A549 (cell line): Measurements from ENCODE around the gene EIF4E2. TPM values are rescaled to one million over a fixed set of nuclear protein-coding genes. Genes with fewer than 3 reads are reported as not detected.

Experiments
- ATAC-seq, 2 experiments: fragments of 200-7000 bp in 1 of 2; fragments of >200 bp in 1 of 2; cut with Nextera tagmentation in 1 of 2; cut with Tn5 transposase in 1 of 2; 3 replicates each; pipeline versions ENCODE4 v1.8.0 to v1.9.1; 2018 to 2020; ENCODE audit warnings: mild to moderate bottlenecking in 1 of 2, moderate library complexity in 1 of 2
- CTCF ChIA-PET: fragments of 300-600 bp; sonication (Branson Sonifier 250); formaldehyde crosslinking; extraction: SDS; loops from one replicate; lab custom pipeline; 2021; ENCODE audit warnings: antibody characterized with exemption, inconsistent platforms; lab: Yijun Ruan, JAX
- POLR2A ChIA-PET: fragments of 350-600 bp; formaldehyde crosslinking; extraction: SDS; loops from one replicate; lab custom pipeline; 2021; ENCODE audit warnings: antibody characterized with exemption, inconsistent platforms; lab: Yijun Ruan, JAX
- DNase-seq, 2 experiments: peaks; one replicate each; pipeline versions ENCODE4 v3.0.0 to v3.0.0-alpha.2; 2011 to 2016; ENCODE audit warnings: low read depth in 1 of 2, low spot score in 1 of 2
- FAIRE-seq: peaks from 2 replicates; lab custom pipeline; 2011; peaks lifted over from hg19 to GRCh38; lab: Jason Lieb, UNC
- H3K27ac ChIP-seq, 2 experiments: fragments of >200 bp; sonication (Bioruptor Twin); formaldehyde crosslinking; 3 replicates each; pipeline ENCODE4 v1.5.1; 2016 to 2017
- H3K4me1 ChIP-seq: fragments of >200 bp; sonication (Bioruptor Twin); formaldehyde crosslinking; 3 replicates; pipeline ENCODE4 v1.6.1; 2016
- H3K4me2 ChIP-seq: fragments of >200 bp; sonication (Bioruptor Twin); formaldehyde crosslinking; 3 replicates; pipeline ENCODE4 v1.6.1; 2016
- H3K4me3 ChIP-seq: fragments of >200 bp; sonication (Bioruptor Twin); formaldehyde crosslinking; 3 replicates; pipeline ENCODE4 v1.5.1; 2016
- H3K9me3 ChIP-seq: fragments of >200 bp; sonication (Bioruptor Twin); formaldehyde crosslinking; 3 replicates; pipeline ENCODE4 v1.6.1; 2016
- ATOH8 ChIP-seq: fragments of 250-450 bp; sonication (Bioruptor Pico); IDR thresholded peaks from 2 replicates; pipeline ENCODE4 v1.5.0; 2020; ENCODE audit warnings: low read depth, mild to moderate bottlenecking, moderate library complexity
- BHLHE40 ChIP-seq: IDR thresholded peaks from 2 replicates; pipeline ENCODE4 v1.6.1; 2012; ENCODE audit warnings: low read depth, low read length, inconsistent platforms
- CBX2 ChIP-seq: fragments of 200-600 bp; sonication (generic); IDR thresholded peaks from 2 replicates; pipeline ENCODE4 v1.6.1; 2016; ENCODE audit warnings: low read depth, mild to moderate bottlenecking, borderline replicate concordance
- CBX8 ChIP-seq: fragments of 200-600 bp; sonication (generic); IDR thresholded peaks from 2 replicates; pipeline ENCODE4 v1.6.1; 2016
- CHD4 ChIP-seq: fragments of 200-600 bp; sonication (generic); IDR thresholded peaks from 2 replicates; pipeline ENCODE4 v1.6.1; 2016; ENCODE audit warnings: antibody characterized with exemption, mild to moderate bottlenecking, borderline replicate concordance
- EHMT2 ChIP-seq: fragments of 200-600 bp; sonication (generic); IDR thresholded peaks from 2 replicates; pipeline ENCODE4 v1.6.1; 2016; ENCODE audit warnings: antibody characterized with exemption, low read depth, mild to moderate bottlenecking, moderate library complexity
- ESRRA ChIP-seq: fragments of 150-350 bp; IDR thresholded peaks from 2 replicates; pipeline ENCODE4 v1.6.1; 2014; ENCODE audit warnings: mild to moderate bottlenecking, low read length, borderline replicate concordance
- FOSL2 ChIP-seq, 2 experiments: fragments of 450-650 bp in 1 of 2; fragments of >200 bp in 1 of 2; sonication (Bioruptor Twin) in 1 of 2; formaldehyde crosslinking; IDR thresholded peaks; 2 replicates each; pipeline versions ENCODE4 v1.5.0 to v1.6.1; 2016 to 2020; ENCODE audit warnings: mild to moderate bottlenecking in 1 of 2, moderate library complexity in 1 of 2
- HOXB13 ChIP-seq: fragments of 250-450 bp; sonication (Bioruptor Pico); IDR thresholded peaks from 2 replicates; pipeline ENCODE4 v1.5.0; 2020; ENCODE audit warnings: low read depth, mild to moderate bottlenecking, moderate library complexity
- HOXB5 ChIP-seq: fragments of 250-450 bp; sonication (Bioruptor Pico); IDR thresholded peaks from 2 replicates; pipeline ENCODE4 v1.5.0; 2020; ENCODE audit warnings: mild to moderate bottlenecking, moderate library complexity
- MAFK ChIP-seq: fragments of 450-650 bp; IDR thresholded peaks from 2 replicates; pipeline ENCODE4 v1.6.1; 2014; ENCODE audit not compliant: partially characterized antibody
- NFE2L2 ChIP-seq: fragments of 150-350 bp; conservative IDR thresholded peaks from 2 replicates; pipeline ENCODE4 v1.6.1; 2014; ENCODE audit warnings: low read length
- NPAS2 ChIP-seq: fragments of 250-450 bp; sonication (Bioruptor Pico); IDR thresholded peaks from 2 replicates; pipeline ENCODE4 v1.8.0; 2022; ENCODE audit warnings: mild to moderate bottlenecking, moderate library complexity, borderline replicate concordance
- PHF8 ChIP-seq: fragments of 200-600 bp; sonication (generic); IDR thresholded peaks from 2 replicates; pipeline ENCODE4 v1.6.1; 2016; ENCODE audit warnings: low read depth, mild to moderate bottlenecking, antibody characterized with exemption, moderate library complexity, borderline replicate concordance
- POLR2A ChIP-seq: IDR thresholded peaks from 2 replicates; pipeline ENCODE4 v1.6.1; 2012; ENCODE audit warnings: mild to moderate bottlenecking, low read length
- POLR2AphosphoS2 ChIP-seq: conservative IDR thresholded peaks from 2 replicates; pipeline ENCODE4 v1.6.1; 2012; ENCODE audit warnings: low read length, improper control_type of control experiment, inconsistent platforms
- RAD21 ChIP-seq, 2 experiments: fragments of >200 bp in 1 of 2; sonication (Bioruptor Twin) in 1 of 2; formaldehyde crosslinking in 1 of 2; IDR thresholded peaks in 1 of 2; conservative IDR thresholded peaks in 1 of 2; 2 replicates in 1 of 2; 3 replicates in 1 of 2; pipeline ENCODE4 v1.6.1; 2012 to 2018; ENCODE audit warnings: inconsistent platforms in 1 of 2
- RFX5 ChIP-seq: fragments of 450-650 bp; IDR thresholded peaks from 2 replicates; pipeline ENCODE4 v1.7.1; 2014; ENCODE audit warnings: antibody characterized with exemption, mild to moderate bottlenecking, moderate library complexity
- SREBF2 ChIP-seq: fragments of 450-650 bp; IDR thresholded peaks from 2 replicates; pipeline ENCODE4 v1.6.1; 2014; ENCODE audit warnings: mild to moderate bottlenecking, moderate library complexity
- TFCP2L1 ChIP-seq: fragments of 250-450 bp; sonication (Bioruptor Pico); IDR thresholded peaks from 2 replicates; pipeline ENCODE4 v1.5.0; 2021; ENCODE audit warnings: mild to moderate bottlenecking
- ZC3H11A ChIP-seq: fragments of 450-650 bp; IDR thresholded peaks from 2 replicates; pipeline ENCODE4 v1.6.1; 2014; ENCODE audit warnings: antibody characterized with exemption, mild to moderate bottlenecking
- WGBS: methylation state at CpG from one replicate; pipeline ENCODE4 v1.1.6; 2017; ENCODE audit errors: missing lambda C conversion rate; 5-methylcytosine and 5-hydroxymethylcytosine counted together
- polyA plus RNA-seq, 4 experiments: library from polyadenylated mRNA; depleted of rRNA in 3 of 4; stranded (reverse); fragments of >200 nt; fragmentation: RNase III in 1 of 4; extraction: RNeasy Plus Mini Kit Qiagen cat#74134 plus additional on column Dnase treatment in 1 of 4; gene quantifications; 2 replicates in 3 of 4; 3 replicates in 1 of 4; pipeline ENCODE4 v1.2.3, GENCODE V29; 2011 to 2017
- TF ChIP-seq, protein P1 (sequence below): IDR thresholded peaks from 2 replicates; pipeline ENCODE4 v1.6.1; 2012
- TF ChIP-seq, protein P2 (sequence below): fragments of 450-650 bp; IDR thresholded peaks from 2 replicates; pipeline ENCODE4 v1.6.1; 2014; ENCODE audit warnings: antibody characterized with exemption
- TF ChIP-seq, protein P3 (sequence below): fragments of >200 bp; sonication (Bioruptor Twin); formaldehyde crosslinking; IDR thresholded peaks from 3 replicates; pipeline ENCODE4 v1.5.1; 2016
- TF ChIP-seq, protein P4 (sequence below): IDR thresholded peaks from 2 replicates; pipeline ENCODE4 v1.6.1; 2012

EIF4E2 gene
- polyA plus RNA-seq, 2 of the 4 experiments (the other 2 are of a cell fraction) = 49.1 to 177 TPM

DNA sequence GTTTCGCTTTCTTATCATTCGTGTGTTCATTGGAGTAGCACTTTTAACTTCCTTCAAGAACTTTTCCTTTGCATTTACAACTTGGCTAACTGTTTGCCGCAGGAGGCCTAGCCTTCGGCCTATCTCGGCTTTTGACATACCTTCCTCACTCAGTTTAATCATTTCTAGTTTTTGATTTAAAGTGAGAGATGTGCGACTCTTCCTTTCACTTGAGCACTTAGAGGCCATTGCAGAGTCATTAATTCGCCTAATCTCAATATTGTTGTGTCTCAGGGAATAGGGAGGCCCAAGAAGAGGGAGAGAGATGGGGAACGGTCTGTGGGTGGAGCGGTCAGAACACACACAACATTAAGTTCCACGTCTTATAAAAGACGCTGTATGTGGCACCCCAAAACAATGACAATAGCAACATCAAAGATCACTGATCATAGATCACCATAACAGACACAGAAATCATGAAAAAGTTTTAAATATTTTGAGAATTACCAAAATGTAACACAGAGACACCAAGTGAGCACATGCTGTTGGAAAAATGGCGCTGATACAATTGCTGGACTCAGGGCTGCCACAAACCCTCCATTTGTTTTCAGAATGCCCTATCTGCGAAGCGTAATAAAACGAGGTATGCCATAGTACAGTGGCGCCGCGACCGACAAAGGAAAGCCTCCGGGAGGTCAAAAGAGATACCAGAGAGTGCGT is 685 bp upstream of the EIF4E2 start:
- Histone ChIP-seq H3K27ac (peak overlapping the region; percentile 99), H3K9me3 (no peaks in the 10 kb centered on the region), H3K4me1 (peaks cover 5% of the 10 kb centered on the region; the same call in 2 of the 3 replicates), H3K4me3 (peak overlapping the region; percentile 95), H3K4me2 (peak overlapping the region; percentile 78)
- CTCF ChIA-PET = interaction anchor here (1.4 to 2.3 kb wide), 2 partner anchors 28 to 44 kb away, joined by 7 read pairs; no protein-coding TSS in a partner anchor
- WGBS = 16% methylated on average over 21 of the region's 21 CpGs
- ATAC-seq = peak in 1 of 2 experiments; percentile 5; a peak in 5 of 6 replicates
- no peak for FAIRE-seq
- TF ChIP-seq, protein P1, sequence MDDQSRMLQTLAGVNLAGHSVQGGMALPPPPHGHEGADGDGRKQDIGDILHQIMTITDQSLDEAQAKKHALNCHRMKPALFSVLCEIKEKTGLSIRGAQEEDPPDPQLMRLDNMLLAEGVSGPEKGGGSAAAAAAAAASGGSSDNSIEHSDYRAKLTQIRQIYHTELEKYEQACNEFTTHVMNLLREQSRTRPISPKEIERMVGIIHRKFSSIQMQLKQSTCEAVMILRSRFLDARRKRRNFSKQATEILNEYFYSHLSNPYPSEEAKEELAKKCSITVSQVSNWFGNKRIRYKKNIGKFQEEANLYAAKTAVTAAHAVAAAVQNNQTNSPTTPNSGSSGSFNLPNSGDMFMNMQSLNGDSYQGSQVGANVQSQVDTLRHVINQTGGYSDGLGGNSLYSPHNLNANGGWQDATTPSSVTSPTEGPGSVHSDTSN = no peak
- TF ChIP-seq NPAS2 (CRISPR knock-in tag) = no peak
- no peak for TF ChIP-seq ESRRA
- TF ChIP-seq, protein P2, sequence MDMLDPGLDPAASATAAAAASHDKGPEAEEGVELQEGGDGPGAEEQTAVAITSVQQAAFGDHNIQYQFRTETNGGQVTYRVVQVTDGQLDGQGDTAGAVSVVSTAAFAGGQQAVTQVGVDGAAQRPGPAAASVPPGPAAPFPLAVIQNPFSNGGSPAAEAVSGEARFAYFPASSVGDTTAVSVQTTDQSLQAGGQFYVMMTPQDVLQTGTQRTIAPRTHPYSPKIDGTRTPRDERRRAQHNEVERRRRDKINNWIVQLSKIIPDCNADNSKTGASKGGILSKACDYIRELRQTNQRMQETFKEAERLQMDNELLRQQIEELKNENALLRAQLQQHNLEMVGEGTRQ = no peak
- no peak for TF ChIP-seq RAD21 (conservative IDR thresholded peaks at IDR 0.05 in 1 of 2, IDR thresholded peaks at IDR 0.05 in 1 of 2)
- TF ChIP-seq ZC3H11A = no peak
- no peak for TF ChIP-seq NFE2L2
- no peak for TF ChIP-seq HOXB5 (CRISPR knock-in tag)
- no peak for TF ChIP-seq FOSL2 (IDR thresholded peaks at IDR 0.05)
- TF ChIP-seq FOSL2 (CRISPR knock-in tag; IDR thresholded peaks at IDR 0.05) = no peak
- TF ChIP-seq PHF8 = no peak; the same call in 1 of the 2 replicates
- TF ChIP-seq SREBF2 = no peak
- TF ChIP-seq HOXB13 = no peak
- no peak for TF ChIP-seq ATOH8
- no peak for TF ChIP-seq POLR2AphosphoS2
- TF ChIP-seq, protein P3, sequence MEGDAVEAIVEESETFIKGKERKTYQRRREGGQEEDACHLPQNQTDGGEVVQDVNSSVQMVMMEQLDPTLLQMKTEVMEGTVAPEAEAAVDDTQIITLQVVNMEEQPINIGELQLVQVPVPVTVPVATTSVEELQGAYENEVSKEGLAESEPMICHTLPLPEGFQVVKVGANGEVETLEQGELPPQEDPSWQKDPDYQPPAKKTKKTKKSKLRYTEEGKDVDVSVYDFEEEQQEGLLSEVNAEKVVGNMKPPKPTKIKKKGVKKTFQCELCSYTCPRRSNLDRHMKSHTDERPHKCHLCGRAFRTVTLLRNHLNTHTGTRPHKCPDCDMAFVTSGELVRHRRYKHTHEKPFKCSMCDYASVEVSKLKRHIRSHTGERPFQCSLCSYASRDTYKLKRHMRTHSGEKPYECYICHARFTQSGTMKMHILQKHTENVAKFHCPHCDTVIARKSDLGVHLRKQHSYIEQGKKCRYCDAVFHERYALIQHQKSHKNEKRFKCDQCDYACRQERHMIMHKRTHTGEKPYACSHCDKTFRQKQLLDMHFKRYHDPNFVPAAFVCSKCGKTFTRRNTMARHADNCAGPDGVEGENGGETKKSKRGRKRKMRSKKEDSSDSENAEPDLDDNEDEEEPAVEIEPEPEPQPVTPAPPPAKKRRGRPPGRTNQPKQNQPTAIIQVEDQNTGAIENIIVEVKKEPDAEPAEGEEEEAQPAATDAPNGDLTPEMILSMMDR = no peak
- no peak for TF ChIP-seq CBX8
- TF ChIP-seq EHMT2 = no peak
- TF ChIP-seq TFCP2L1 (CRISPR knock-in tag) = no peak
- POLR2A ChIA-PET = interaction anchor here (1.0 to 1.5 kb wide), 5 partner anchors 18 to 56 kb away, joined by 3 to 13 read pairs (median 4); no protein-coding TSS in a partner anchor
- peak in 1 of 2 experiments; percentile 37 for DNase-seq

DNA sequence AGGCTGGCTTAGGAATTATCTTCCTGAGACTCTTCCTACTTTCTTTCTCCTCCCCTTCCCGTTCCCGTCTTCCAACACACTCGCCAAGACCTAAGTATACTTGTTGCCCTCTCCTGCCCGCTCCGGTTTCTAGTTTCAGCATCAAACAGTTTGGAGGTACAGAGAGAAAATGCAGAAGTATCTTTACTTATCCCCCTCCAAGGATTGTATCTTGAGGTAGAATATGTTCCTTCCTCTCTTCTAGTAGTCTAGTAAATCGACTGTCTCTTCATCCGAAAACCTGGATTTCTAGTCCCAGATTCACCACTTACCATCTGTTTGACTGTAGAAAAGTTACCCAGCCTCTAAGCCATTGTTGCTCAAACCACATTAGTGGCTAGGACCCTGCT is 755 bp downstream of the EIF4E2 start:
- H3K4me1 ChIP-seq = peaks cover 5% of the 10 kb centered on the region; the same call in 2 of the 3 replicates
- peak overlapping the region; percentile 95 for H3K4me3 ChIP-seq
- TF ChIP-seq POLR2A = no peak
- no peak for TF ChIP-seq POLR2AphosphoS2
- TF ChIP-seq BHLHE40 = no peak
- TF ChIP-seq CBX2 = no peak
- no peak for TF ChIP-seq CHD4
- no peak for TF ChIP-seq RFX5
- TF ChIP-seq ZC3H11A = no peak
- TF ChIP-seq, protein P4, sequence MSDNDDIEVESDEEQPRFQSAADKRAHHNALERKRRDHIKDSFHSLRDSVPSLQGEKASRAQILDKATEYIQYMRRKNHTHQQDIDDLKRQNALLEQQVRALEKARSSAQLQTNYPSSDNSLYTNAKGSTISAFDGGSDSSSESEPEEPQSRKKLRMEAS = no peak
- TF ChIP-seq ATOH8 = no peak
- TF ChIP-seq MAFK = no peak
- TF ChIP-seq FOSL2 (IDR thresholded peaks at IDR 0.05) = no peak
- no peak for TF ChIP-seq FOSL2 (CRISPR knock-in tag; IDR thresholded peaks at IDR 0.05)
- no peak for TF ChIP-seq HOXB5 (CRISPR knock-in tag)
- TF ChIP-seq ESRRA = no peak
- no peak for DNase-seq
- ChIA-PET CTCF (interaction anchor here (0.7 to 1.4 kb wide), 2 partner anchors 18 to 43 kb away, joined by 3 to 7 read pairs; no protein-coding TSS in a partner anchor), POLR2A (interaction anchor here (1.1 to 1.5 kb wide), 4 partner anchors 27 to 39 kb away, joined by 3 to 13 read pairs (median 4); no protein-coding TSS in a partner anchor)
- H3K4me2 ChIP-seq = peak overlapping the region; percentile 70
- peak overlapping the region; percentile 99 for H3K27ac ChIP-seq
- no peak for FAIRE-seq
- no peaks in the 10 kb centered on the region for H3K9me3 ChIP-seq
- WGBS = 1% methylated on average over 7 of the region's 7 CpGs
- peak in 1 of 2 experiments; percentile 45; a peak in 3 of 6 replicates for ATAC-seq
